ENCODE data around the gene FGF14. TPM values are rescaled to one million over a fixed set of nuclear protein-coding genes. Genes with fewer than 3 reads are reported as not detected.

Gene FGF14
- total RNA-seq, 1 donor from 2014 or later: 0.06 TPM

DNA sequence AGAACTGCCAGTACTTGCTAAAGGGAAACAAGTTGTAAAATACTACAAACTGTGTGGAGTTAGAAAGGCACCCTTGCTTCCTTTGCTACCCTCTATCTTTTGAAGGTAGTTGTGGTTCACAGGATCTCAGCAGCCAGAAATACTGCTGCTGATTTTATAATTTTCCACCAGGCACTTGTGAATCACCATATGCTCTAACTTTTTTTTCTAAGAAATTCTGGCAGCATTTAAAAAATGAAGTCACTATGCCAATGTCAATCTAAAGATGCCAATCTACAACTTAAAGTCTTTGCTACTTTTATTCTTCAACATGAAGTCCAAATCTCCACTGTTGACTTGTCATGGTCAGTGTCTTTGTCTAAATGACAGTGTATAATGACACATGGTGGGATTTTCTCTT, 621.6 kb downstream of the FGF14 start:
- no peak for DNase-seq (ENCODE audit: low read depth)
- TF ChIP-seq, protein P1, sequence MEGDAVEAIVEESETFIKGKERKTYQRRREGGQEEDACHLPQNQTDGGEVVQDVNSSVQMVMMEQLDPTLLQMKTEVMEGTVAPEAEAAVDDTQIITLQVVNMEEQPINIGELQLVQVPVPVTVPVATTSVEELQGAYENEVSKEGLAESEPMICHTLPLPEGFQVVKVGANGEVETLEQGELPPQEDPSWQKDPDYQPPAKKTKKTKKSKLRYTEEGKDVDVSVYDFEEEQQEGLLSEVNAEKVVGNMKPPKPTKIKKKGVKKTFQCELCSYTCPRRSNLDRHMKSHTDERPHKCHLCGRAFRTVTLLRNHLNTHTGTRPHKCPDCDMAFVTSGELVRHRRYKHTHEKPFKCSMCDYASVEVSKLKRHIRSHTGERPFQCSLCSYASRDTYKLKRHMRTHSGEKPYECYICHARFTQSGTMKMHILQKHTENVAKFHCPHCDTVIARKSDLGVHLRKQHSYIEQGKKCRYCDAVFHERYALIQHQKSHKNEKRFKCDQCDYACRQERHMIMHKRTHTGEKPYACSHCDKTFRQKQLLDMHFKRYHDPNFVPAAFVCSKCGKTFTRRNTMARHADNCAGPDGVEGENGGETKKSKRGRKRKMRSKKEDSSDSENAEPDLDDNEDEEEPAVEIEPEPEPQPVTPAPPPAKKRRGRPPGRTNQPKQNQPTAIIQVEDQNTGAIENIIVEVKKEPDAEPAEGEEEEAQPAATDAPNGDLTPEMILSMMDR (conservative IDR thresholded peaks at IDR 0.05; ENCODE audit: low read depth, low read length): no peak
- no peak overlapping the region for H3K4me3 ChIP-seq (ENCODE audit: low read depth, low read length)

DNA sequence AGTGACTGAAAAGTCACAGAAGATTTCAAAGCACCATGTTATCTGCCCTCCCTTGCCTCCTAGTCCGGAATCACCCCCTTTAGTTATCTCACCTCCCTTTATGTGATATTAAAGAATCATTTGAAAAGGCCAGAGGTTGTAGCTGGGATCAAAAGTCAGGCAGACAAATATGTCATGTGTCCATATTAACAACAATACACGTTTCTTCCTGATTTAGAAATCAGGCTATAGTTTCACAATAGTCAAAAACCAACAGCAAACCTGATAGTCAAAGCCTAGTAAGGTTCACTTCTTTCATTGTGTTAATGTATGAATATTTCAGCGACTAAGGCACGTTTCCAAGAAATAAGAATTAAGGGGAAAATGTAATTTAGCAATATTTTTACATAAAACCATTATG, 622.7 kb downstream of the FGF14 start:
- TF ChIP-seq, protein P1 (conservative IDR thresholded peaks at IDR 0.05; ENCODE audit: low read depth, low read length): no peak
- no peak overlapping the region for H3K4me3 ChIP-seq (ENCODE audit: low read depth, low read length)
- no peak for DNase-seq (ENCODE audit: low read depth)

DNA sequence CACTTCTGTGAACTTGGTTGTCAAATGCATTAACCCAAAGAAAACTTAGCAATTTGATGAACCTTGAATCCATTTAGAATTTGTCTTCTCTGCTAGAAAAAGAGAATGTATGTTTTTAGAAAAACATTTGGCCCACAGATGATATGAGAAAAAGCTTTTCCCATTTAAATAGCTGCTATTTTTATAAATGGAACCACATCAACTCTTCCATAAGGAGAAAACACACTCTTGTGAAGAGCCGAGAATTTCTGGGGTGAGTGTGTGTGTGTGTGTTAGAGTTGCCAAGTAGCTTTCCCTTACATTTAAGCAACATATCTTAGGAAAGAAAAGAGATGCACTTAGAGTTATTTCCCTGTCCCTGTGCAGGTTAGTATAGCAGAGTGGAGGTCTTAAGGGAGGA, 626.6 kb downstream of the FGF14 start:
- DNase-seq (ENCODE audit: low read depth): no peak
- TF ChIP-seq, protein P1 (conservative IDR thresholded peaks at IDR 0.05; ENCODE audit: low read depth, low read length): no peak
- H3K4me3 ChIP-seq (ENCODE audit: low read depth, low read length): no peak overlapping the region

DNA sequence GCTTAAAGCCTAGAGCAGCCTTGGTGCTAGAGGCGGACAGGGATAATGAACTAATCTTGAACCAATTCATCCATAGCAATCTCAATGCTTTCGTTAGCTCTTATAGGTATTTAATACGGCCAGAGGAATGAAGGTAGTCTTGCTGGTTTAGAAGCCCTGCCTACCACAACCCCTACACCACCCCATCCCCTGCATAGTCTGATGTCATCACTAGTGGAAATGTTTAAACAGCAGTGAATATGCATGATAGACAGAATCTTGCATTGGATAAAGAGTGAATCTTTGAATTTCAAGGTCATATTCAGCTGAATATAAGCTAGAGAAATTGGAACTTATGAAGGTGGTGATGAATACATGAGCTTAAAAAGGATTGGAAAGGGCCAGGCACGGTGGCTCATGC, 627.5 kb downstream of the FGF14 start:
- H3K4me3 ChIP-seq (ENCODE audit: low read depth, low read length): no peak overlapping the region
- DNase-seq (ENCODE audit: low read depth): no peak
- TF ChIP-seq, protein P1 (conservative IDR thresholded peaks at IDR 0.05; ENCODE audit: low read depth, low read length): no peak

DNA sequence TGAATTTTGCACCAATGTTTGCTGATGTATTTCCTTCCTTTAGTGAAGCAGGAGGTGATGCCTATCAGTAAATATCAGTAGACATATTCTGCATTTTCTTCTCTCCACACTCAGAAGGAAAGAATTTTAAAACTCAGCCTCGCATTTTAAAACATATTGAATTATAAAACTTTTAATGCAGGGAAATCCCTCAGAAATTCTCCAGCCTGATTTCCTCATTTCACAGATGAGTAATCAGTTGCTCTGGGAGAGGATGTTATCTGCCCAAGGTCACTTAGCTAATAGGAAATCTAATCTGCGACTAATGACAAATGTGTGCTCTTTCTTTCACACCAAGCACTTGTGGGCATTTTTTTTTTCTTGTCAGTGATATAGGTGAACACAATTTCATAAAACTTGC, 628.8 kb downstream of the FGF14 start:
- H3K4me3 ChIP-seq (ENCODE audit: low read depth, low read length): no peak overlapping the region
- DNase-seq (ENCODE audit: low read depth): no peak
- TF ChIP-seq, protein P1 (conservative IDR thresholded peaks at IDR 0.05; ENCODE audit: low read depth, low read length): no peak

DNA sequence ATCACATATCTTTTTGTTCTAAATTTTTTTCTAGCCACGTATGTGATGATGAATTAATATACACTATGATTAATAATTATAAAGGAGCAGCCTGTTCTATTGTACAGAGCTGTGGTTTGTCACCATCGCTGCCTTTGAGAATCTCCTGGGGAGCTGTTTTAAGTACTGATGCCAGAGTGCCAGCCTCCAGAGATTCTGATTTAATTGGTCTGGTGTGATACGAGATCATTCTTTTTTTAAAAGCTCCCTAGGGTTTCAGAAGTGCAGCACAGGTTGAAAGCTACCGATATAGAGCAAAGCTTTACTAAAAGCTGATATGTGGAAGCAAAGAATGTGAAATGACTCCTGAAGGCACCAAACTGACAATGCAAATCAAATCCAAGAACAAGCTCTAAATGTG, 634.7 kb downstream of the FGF14 start:
- no peak for DNase-seq (ENCODE audit: low read depth)
- no peak overlapping the region for H3K4me3 ChIP-seq (ENCODE audit: low read depth, low read length)
- TF ChIP-seq, protein P1 (conservative IDR thresholded peaks at IDR 0.05; ENCODE audit: low read depth, low read length): no peak

GRCh38 chr13:101763191-101763590, 638.7 kb downstream of the FGF14 start:
- TF ChIP-seq, protein P1 (conservative IDR thresholded peaks at IDR 0.05; ENCODE audit: low read depth, low read length): no peak
- no peak for DNase-seq (ENCODE audit: low read depth)
- H3K4me3 ChIP-seq (ENCODE audit: low read depth, low read length): no peak overlapping the region
